K562 (cell line): ENCODE measurements around the gene RNF217.

ENCODE experiments used
- HMGXB4 ChIP-seq: sonication (generic); formaldehyde crosslinking; IDR thresholded peaks from 2 replicates; pipeline ENCODE4 v1.8.1; 2023; ENCODE audit warnings: mild to moderate bottlenecking, missing genetic modification reagents
- PPARD ChIP-seq: fragments of 250-450 bp; sonication (Bioruptor Pico); IDR thresholded peaks from 2 replicates; pipeline ENCODE4 v1.8.0; 2022; ENCODE audit warnings: inconsistent platforms, mild to moderate bottlenecking, moderate library complexity

GRCh38 chr6:125138083-125138482, 175.8 kb downstream of the RNF217 start:
- TF ChIP-seq PPARD (no peak), HMGXB4 (no peak)
